Measurements from ENCODE around the gene DDX6. TPM values are rescaled to one million over a fixed set of nuclear protein-coding genes. Genes with fewer than 3 reads are reported as not detected.
"Not testable (repeated sequence)": the region's sequence is repeated elsewhere in the genome, so short reads cannot be mapped to it uniquely, and the experiment has no call there.

The DDX6 gene
- total and polyA plus RNA-seq, 12 donors, result 17.1 to 179 (median 132) TPM

DNA sequence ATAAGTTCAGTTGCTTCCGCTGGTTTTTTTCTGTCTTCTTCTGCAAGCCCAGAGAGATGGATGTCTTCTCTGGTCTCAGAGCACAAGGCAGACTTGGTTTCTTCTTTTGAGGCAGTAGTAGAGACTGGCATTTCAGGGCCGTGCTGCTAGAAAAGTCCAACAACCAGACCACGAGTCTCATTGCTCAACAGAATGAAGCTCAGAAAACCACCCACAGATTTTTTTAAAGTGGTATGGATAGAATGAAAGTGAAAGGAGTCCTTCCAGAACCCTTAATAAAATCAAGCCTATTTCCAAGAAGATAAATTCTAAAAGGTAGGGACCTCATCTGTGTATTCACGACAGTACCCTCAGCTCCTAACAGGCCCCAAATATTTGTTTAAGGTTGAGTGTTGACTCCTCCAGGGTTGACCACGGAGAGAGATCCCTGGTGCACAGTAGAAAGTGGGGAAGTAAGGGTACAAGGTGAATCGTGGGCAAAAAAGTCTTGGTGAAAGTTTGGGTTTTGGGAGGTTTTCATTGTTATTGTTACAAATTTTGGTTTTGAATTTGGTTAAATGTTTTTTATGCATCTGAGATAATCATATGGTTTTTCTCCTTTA, 43.6 kb upstream of the DDX6 start:
- intact Hi-C loops (cut with DNase I), result loop anchor here in 1 of 10 donors (5.0 kb wide), 1 partner anchor 58 kb away; no protein-coding TSS in a partner anchor
- Histone ChIP-seq H3K36me3 (no peaks in the 10 kb centered on the region), H3K27ac (peak overlapping the region in 1 of 10 donors; percentile 28), H3K4me3 (no peak overlapping the region), H3K27me3 (no peaks in the 10 kb centered on the region), H3K4me1 (peaks cover 0 to 9% (median 0%) of the 10 kb centered on the region in 9 donors), H3K9me3 (no peaks in the 10 kb centered on the region)
- DNase-seq (no peak), ATAC-seq (no peak)
- TF ChIP-seq, protein P1, sequence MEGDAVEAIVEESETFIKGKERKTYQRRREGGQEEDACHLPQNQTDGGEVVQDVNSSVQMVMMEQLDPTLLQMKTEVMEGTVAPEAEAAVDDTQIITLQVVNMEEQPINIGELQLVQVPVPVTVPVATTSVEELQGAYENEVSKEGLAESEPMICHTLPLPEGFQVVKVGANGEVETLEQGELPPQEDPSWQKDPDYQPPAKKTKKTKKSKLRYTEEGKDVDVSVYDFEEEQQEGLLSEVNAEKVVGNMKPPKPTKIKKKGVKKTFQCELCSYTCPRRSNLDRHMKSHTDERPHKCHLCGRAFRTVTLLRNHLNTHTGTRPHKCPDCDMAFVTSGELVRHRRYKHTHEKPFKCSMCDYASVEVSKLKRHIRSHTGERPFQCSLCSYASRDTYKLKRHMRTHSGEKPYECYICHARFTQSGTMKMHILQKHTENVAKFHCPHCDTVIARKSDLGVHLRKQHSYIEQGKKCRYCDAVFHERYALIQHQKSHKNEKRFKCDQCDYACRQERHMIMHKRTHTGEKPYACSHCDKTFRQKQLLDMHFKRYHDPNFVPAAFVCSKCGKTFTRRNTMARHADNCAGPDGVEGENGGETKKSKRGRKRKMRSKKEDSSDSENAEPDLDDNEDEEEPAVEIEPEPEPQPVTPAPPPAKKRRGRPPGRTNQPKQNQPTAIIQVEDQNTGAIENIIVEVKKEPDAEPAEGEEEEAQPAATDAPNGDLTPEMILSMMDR (IDR thresholded peaks at IDR 0.05), result no peak
- WGBS, 2 donors, result 77 to 79% methylated on average over 6 of the region's 6 CpGs

DNA sequence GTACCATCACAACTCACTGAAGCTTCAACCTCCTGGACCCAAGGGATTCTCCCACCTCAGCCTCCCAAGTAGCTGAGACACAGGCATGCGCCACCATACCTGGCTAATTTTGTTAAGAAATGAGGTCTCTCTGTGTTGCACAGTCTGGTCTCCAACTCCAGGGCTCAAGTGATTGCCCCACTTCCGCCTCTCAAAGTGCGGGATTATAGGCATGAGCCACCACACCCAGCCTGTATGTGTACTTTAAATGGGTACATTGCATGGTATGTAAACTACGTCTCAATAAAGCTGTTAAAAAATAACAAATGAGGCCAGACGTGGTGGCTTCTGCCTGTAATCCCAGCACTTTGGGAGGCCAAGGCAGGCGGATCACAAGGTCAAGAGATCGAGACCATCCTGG, 36.2 kb upstream of the DDX6 start:
- TF ChIP-seq, protein P1 (IDR thresholded peaks at IDR 0.05), result no peak
- Histone ChIP-seq H3K9me3 (no peaks in the 10 kb centered on the region), H3K27me3 (no peaks in the 10 kb centered on the region), H3K36me3 (no peaks in the 10 kb centered on the region), H3K27ac (no peak overlapping the region), H3K4me3 (no peak overlapping the region), H3K4me1 (no peaks in the 10 kb centered on the region)
- no peak for DNase-seq
- ATAC-seq, result no peak
- intact Hi-C loops (cut with DNase I), result loop anchor here in 1 of 10 donors (10.0 kb wide), 1 partner anchor 148 kb away; the partner anchor contains the start of gene FOXR1
- 91 to 95% methylated on average over 7 of the region's 7 CpGs for WGBS, 2 donors

DNA sequence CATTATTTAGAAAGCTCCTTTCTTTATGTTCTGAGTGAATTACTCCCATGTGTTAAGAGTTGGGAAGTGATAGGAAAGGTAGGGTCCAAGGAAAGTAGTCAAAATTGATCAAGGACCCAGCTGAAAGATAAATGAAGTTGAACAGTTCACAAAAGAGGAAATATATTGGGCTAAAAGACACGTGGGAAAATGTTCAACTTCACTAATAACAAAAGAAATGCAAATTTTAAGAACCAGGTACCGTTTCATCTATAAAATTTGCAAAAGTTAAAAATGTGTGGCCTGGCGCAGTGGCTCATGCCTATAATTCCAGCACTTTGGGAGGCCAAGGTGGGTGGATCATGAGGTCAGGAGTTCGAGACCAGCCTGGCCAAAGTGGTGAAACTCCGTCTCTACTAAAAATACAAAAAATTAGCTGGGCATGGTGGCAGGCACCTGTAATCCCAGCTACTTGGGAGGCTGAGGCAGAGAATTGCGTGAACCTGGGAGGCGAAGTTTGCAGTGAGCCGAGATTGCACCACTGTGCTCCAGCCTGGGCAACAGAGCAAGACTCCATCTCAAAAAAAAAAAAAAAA, 32.1 kb upstream of the DDX6 start:
- intact Hi-C loops (cut with DNase I), result loop anchor here in 1 of 10 donors (10.0 kb wide), 1 partner anchor 152 kb away; the partner anchor contains the start of gene FOXR1
- not testable (repeated sequence) for ATAC-seq
- 91 to 94% methylated on average over 8 of the region's 8 CpGs for WGBS, 2 donors

DNA sequence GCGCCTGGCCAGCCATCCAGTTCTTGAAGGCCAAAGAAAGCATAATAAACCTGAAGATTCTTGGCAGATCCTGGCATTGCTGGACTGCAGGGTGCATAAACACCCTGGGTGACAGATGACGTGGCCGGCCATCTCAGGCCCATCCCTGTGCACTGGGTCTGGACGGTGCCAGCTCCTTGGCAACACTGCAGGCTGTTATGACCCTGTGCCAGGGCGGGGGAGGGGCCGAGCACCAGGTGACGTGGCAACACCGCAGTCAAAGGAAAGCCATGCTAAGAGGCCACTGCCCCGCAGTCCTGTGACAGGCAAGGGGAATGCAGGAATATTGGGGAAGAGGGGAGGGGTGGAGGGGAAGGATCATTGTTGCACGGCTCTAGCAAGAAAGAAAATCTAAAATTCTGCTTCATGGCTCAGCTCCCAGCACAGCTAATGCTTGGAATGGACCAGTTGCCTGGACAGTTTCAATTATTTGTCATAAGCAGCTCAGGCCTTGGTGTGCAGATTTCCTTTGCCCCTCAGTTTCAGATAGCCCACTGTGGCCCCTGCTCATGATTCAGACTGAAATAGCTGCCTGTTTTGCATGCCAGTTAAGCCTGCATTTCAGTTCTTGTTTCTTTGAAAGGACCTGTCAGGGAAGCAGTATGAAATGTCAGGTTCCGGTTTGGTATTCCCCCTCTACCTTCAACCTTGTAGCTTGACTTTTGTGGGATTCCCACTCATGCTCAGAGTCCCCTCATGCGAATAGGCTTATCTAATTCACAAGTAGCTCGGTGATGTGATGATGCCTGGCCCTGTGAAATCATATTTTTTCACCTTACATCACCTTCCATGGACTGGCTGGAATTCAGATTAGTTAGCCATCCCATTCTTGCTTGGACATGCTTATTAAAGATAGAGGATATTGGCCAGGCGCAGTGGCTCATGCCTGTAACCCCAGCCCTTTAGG, 29.7 kb upstream of the DDX6 start:
- H3K36me3 ChIP-seq, result no peaks in the 10 kb centered on the region
- peak overlapping the region; percentile 6 to 84 (median 68) for H3K27ac ChIP-seq
- H3K27me3 ChIP-seq, result no peaks in the 10 kb centered on the region
- 39 to 47% methylated on average over 14 of the region's 14 CpGs for WGBS, 2 donors
- ATAC-seq (peak; percentile 90 to 100 (median 99)), DNase-seq (peak; percentile 77 to 79)
- TF ChIP-seq, protein P1 (IDR thresholded peaks at IDR 0.05), result no peak
- H3K4me1 ChIP-seq, result peaks cover 0 to 6% (median 0%) of the 10 kb centered on the region in 9 donors
- no peaks in the 10 kb centered on the region for H3K9me3 ChIP-seq
- intact Hi-C loops (cut with DNase I), result loop anchor here in 1 of 10 donors (10.0 kb wide), 1 partner anchor 154 kb away; the partner anchor contains the start of gene FOXR1
- no peak overlapping the region for H3K4me3 ChIP-seq

More for the DNA sequence above, 32.1 kb upstream of the DDX6 start:
- not testable (repeated sequence) for H3K36me3 ChIP-seq, H3K4me3 ChIP-seq, H3K4me1 ChIP-seq, H3K27me3 ChIP-seq, H3K9me3 ChIP-seq, H3K27ac ChIP-seq, DNase-seq

DNA sequence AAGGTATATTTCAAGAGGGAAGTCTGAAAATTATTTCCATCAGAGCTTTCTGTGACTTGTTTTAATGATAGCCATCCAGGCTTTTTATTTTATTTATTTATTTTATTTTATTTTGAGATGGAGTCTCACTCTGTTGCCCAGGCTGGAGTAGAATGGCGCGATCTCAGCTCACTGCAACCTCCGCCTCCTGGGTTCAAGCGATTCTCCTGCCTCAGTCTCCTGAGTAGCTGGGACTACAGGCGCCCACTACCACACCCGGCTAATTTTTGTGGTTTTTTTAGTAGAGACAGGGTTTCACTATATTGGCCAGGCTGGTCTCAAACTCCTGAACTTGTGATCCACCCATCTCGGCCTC, 29.0 kb upstream of the DDX6 start:
- H3K4me1 ChIP-seq, DNase-seq, H3K36me3 ChIP-seq, H3K4me3 ChIP-seq, ATAC-seq, H3K9me3 ChIP-seq, H3K27me3 ChIP-seq: not testable (repeated sequence)
- WGBS, 2 donors, result 89 to 94% methylated on average over 7 of the region's 7 CpGs
- peak overlapping the region in 9 of 10 donors; percentile 44 to 84 (median 71) for H3K27ac ChIP-seq
- intact Hi-C loops (cut with DNase I), result loop anchor here in 1 of 10 donors (10.0 kb wide), 1 partner anchor 155 kb away; the partner anchor contains the start of gene FOXR1

All from heart right ventricle (tissue), 16 donors.